Calu3 (cell line): Measurements from ENCODE around the gene SMURF1. TPM values are rescaled to one million over a fixed set of nuclear protein-coding genes. Genes with fewer than 3 reads are reported as not detected.

Experiments
- BruUV-seq: library from RNA; stranded (reverse); fragments of 400-500 nt; replicated peaks from 2 replicates; lab custom pipeline; 2021; lab: Mats Ljungman, UMichigan
- CTCF ChIA-PET: fragments of 300-600 bp; sonication (Branson Sonifier 250); formaldehyde crosslinking; loops from one replicate; lab custom pipeline; 2022; ENCODE audit warnings: antibody characterized with exemption; lab: Charles Lee
- DNase-seq: peaks from one replicate; pipeline ENCODE4 v3.0.0; 2022
- H3K27ac Mint-ChIP-seq: one replicate; pipeline ENCODE4 v1.8.0; 2022; ENCODE audit warnings: mixed read lengths; ENCODE audit not compliant: unreplicated experiment
- H3K27me3 Mint-ChIP-seq: one replicate; pipeline ENCODE4 v1.8.0; 2022; ENCODE audit warnings: mixed read lengths; ENCODE audit not compliant: unreplicated experiment
- H3K36me3 Mint-ChIP-seq: one replicate; pipeline ENCODE4 v1.8.0; 2022; ENCODE audit warnings: mild to moderate bottlenecking, moderate library complexity, mixed read lengths; ENCODE audit not compliant: insufficient read depth, unreplicated experiment
- H3K4me1 Mint-ChIP-seq: one replicate; pipeline ENCODE4 v1.8.0; 2022; ENCODE audit warnings: mild to moderate bottlenecking, low read depth, mixed read lengths; ENCODE audit not compliant: unreplicated experiment
- H3K4me3 Mint-ChIP-seq: one replicate; pipeline ENCODE4 v1.8.0; 2022; ENCODE audit warnings: mild to moderate bottlenecking, low read depth, moderate library complexity, mixed read lengths; ENCODE audit not compliant: unreplicated experiment
- H3K9me3 Mint-ChIP-seq: one replicate; pipeline ENCODE4 v1.8.0; 2022; ENCODE audit warnings: low read depth, mixed read lengths; ENCODE audit not compliant: unreplicated experiment
- CTCF ChIP-seq: fragments of 200-600 bp; IDR thresholded peaks from one replicate; pipeline ENCODE4 v1.8.0; 2022; ENCODE audit warnings: antibody characterized with exemption; ENCODE audit not compliant: unreplicated experiment
- intact Hi-C: fragments of 100-400 bp; cut with micrococcal nuclease; formaldehyde crosslinking; loops from one replicate; pipeline ENCODE4 v1.10.0; 2022; ENCODE audit not compliant: unreplicated experiment
- total RNA-seq: library from RNA; stranded (reverse); gene quantifications from 2 replicates; pipeline ENCODE4 v1.2.3, GENCODE V29; 2022

SMURF1 gene
- total RNA-seq, 1 experiment from 2014 or later: 29.7 TPM

DNA sequence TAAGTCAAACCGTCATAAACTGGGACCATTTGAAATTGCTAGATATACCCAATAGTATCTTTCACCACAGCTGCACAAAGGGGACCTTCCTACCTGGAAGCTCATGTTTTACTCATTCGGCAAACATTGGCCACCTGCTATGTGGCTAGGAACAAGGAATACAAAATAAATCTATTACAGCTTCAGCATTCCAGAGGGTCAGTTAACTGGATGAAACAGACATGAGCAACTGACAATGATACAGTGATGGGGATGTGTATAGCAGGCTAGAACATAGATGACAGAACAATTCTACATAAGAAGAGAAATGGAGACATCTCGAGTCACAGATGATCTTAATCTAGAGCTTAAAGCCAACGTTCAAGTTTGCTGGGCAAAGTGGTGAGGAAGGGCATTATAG is 3.1 kb upstream of the SMURF1 start:
- intact Hi-C loops: no loop called here
- no peak for DNase-seq
- no peaks in the 10 kb centered on the region for H3K4me1 Mint-ChIP-seq
- CTCF ChIA-PET: interaction anchor here (0.7 kb wide), 1 partner anchor 185 kb away, joined by 3 read pairs; no protein-coding TSS in a partner anchor
- no peak overlapping the region for H3K4me3 Mint-ChIP-seq
- H3K36me3 Mint-ChIP-seq: peaks cover 22% of the 10 kb centered on the region
- H3K9me3 Mint-ChIP-seq: no peaks in the 10 kb centered on the region
- no peak overlapping the region for H3K27ac Mint-ChIP-seq
- no TSS peak for BruUV-seq
- no peak for TF ChIP-seq CTCF
- no peaks in the 10 kb centered on the region for H3K27me3 Mint-ChIP-seq

- peaks cover 7% of the 10 kb centered on the region for H3K4me1 Mint-ChIP-seq
- BruUV-seq: no TSS peak
Observed at GRCh38 chr7:99143521-99143852, 421 bp downstream of the SMURF1 start.

DNA sequence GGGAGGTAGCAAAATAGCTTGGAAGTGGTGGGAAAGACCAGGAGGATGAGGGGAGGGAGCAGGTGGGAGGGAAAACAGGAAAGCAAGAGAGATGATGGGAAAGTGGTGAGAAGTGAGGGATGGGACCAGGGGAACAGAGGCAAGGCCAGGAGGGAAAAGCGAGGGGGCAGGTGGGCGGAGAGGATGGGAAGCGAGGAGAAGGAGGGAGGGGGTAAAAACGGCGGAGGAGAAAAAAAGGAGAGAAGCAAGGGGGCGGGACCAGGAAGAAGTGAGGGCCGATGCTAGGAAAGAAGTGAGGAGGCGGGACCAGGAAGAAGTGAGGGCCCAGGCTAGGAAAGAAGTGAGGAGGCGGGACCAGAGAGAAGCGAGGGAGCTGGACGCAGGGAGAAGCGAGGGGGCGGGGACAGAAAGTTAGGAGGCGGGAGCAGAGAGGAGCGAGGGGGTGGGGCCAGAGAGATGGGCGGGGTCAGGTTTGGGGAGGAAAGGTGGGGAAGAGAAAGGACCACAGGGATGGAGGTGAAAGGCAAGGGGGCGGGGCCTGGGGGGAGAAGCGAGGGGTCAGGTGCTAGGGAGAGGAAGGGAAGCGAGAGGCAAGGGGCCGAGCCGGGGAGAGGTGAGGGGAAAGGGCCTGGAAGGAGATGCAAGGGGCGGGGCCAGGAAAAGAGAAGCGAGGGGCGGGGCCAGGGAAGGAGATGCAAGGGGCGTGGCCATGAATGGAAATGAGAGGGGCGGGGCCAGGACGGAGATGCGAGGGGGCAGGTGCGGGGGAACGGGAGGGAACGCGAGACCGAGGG is 984 bp downstream of the SMURF1 start:
- Mint-ChIP-seq H3K4me3 (peak overlapping the region; percentile 85), H3K36me3 (peaks cover 39% of the 10 kb centered on the region), H3K27me3 (no peaks in the 10 kb centered on the region), H3K27ac (peak overlapping the region; percentile 86), H3K4me1 (peaks cover 7% of the 10 kb centered on the region), H3K9me3 (no peaks in the 10 kb centered on the region)
- intact Hi-C loops: loop anchor here (5.0 kb wide), 1 partner anchor 69 kb away; no protein-coding TSS in a partner anchor
- peak; percentile 97 for DNase-seq
- TF ChIP-seq CTCF: no peak
- BruUV-seq: no TSS peak
- CTCF ChIA-PET: interaction anchor here (0.6 to 1.2 kb wide), 5 partner anchors 35 to 735 kb away, joined by 3 to 6 read pairs (median 5); partner anchors contain the start of gene KPNA7

More at GRCh38 chr7:99143521-99143852, 421 bp downstream of the SMURF1 start:
- CTCF ChIA-PET: interaction anchor here (0.6 kb wide), 1 partner anchor 49 kb away, joined by 3 read pairs; no protein-coding TSS in a partner anchor
- TF ChIP-seq CTCF: no peak
- peaks cover 39% of the 10 kb centered on the region for H3K36me3 Mint-ChIP-seq
- H3K27ac Mint-ChIP-seq: peak overlapping the region; percentile 86
- DNase-seq: no peak
- peak overlapping the region; percentile 85 for H3K4me3 Mint-ChIP-seq
- no peaks in the 10 kb centered on the region for H3K9me3 Mint-ChIP-seq
- intact Hi-C loops: loop anchor here (5.0 kb wide), 1 partner anchor 69 kb away; no protein-coding TSS in a partner anchor
- H3K27me3 Mint-ChIP-seq: no peaks in the 10 kb centered on the region

DNA sequence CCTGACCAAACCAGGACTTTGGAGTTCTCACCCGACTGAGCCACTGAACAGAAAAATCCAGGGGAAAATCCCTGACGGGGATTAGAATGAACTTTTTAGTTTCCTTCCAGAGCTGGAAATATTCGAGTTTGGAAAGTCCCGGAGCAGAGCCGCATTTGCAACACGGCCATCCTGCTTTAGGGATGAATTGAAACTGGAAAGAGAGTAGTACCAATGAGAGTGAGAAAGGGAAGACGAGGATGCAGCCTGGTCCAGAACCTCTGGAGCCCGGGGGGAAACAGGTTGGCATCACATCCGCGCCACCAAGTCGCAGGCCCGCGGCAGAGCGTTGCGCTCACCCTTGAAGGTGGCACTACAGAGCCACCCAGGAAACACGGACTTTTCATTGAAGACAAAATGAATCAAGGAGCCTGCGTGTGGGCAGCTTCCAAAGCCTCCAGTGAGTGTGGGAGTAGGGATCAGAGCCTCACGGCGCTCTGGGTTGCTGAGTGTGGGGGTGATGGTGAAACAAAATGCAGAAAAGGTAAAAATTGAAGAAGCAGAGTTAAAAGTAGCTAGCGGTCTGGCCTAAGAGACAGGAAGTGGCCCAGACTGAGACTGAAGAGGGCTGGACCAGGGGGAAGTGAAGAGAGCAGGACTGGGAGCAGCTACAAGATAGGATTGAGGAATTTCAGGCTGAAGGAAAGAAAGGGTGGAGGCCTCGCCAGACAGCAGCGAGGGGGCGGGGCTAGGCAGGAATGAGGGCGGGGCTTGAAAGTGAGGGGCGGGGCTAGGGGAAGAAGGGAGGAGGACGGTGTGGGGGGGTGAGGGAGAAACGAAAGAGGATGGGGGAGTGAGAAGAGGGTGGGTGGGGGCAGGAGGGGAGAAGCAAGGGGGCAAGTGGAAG is 1.8 kb downstream of the SMURF1 start:
- peaks cover 7% of the 10 kb centered on the region for H3K4me1 Mint-ChIP-seq
- CTCF ChIA-PET: interaction anchor here (0.6 to 1.2 kb wide), 5 partner anchors 23 to 736 kb away, joined by 3 to 6 read pairs (median 5); partner anchors contain the start of gene KPNA7
- H3K27ac Mint-ChIP-seq: peak overlapping the region; percentile 86
- H3K27me3 Mint-ChIP-seq: no peaks in the 10 kb centered on the region
- DNase-seq: peak; percentile 56
- intact Hi-C loops: loop anchor here (5.0 kb wide), 1 partner anchor 70 kb away; no protein-coding TSS in a partner anchor
- H3K36me3 Mint-ChIP-seq: peaks cover 39% of the 10 kb centered on the region
- BruUV-seq: TSS peak; percentile 25
- no peaks in the 10 kb centered on the region for H3K9me3 Mint-ChIP-seq
- TF ChIP-seq CTCF: no peak
- peak overlapping the region; percentile 85 for H3K4me3 Mint-ChIP-seq
